Nephron progenitor cell (in vitro differentiated cells): ENCODE measurements around the gene MACIR.
"Not testable (repeated sequence)": the region's sequence is repeated elsewhere in the genome, so short reads cannot be mapped to it uniquely, and the experiment has no call there.

ENCODE experiments used
- DNase-seq: peaks from one replicate; pipeline ENCODE4 v3.0.0; 2021
- H3K27ac Mint-ChIP-seq: 2 replicates; pipeline ENCODE4 v1.8.0; 2021; ENCODE audit warnings: mild to moderate bottlenecking, moderate library complexity, mixed read lengths
- H3K27me3 Mint-ChIP-seq: 2 replicates; pipeline ENCODE4 v1.8.0; 2021; ENCODE audit warnings: mild to moderate bottlenecking, low read depth, mixed read lengths; ENCODE audit not compliant: poor library complexity
- H3K36me3 Mint-ChIP-seq: 2 replicates; pipeline ENCODE4 v1.8.0; 2021; ENCODE audit warnings: low read depth, mixed read lengths
- H3K4me1 Mint-ChIP-seq: 2 replicates; pipeline ENCODE4 v1.8.0; 2021; ENCODE audit warnings: mixed read lengths
- H3K4me3 Mint-ChIP-seq: 2 replicates; pipeline ENCODE4 v1.8.0; 2021; ENCODE audit warnings: mild to moderate bottlenecking, moderate library complexity, mixed read lengths
- H3K9me3 Mint-ChIP-seq: 2 replicates; pipeline ENCODE4 v1.8.0; 2021; ENCODE audit warnings: mild to moderate bottlenecking, moderate library complexity, mixed read lengths
- TF ChIP-seq, protein P1 (sequence below): fragments of 200-600 bp; sonication (generic); IDR thresholded peaks from 2 replicates; pipeline ENCODE4 v1.5.0; 2021; ENCODE audit warnings: antibody characterized with exemption

MACIR gene

GRCh38 chr5:103216697-103217096 is 41.9 kb upstream of the MACIR start:
- TF ChIP-seq, protein P1, sequence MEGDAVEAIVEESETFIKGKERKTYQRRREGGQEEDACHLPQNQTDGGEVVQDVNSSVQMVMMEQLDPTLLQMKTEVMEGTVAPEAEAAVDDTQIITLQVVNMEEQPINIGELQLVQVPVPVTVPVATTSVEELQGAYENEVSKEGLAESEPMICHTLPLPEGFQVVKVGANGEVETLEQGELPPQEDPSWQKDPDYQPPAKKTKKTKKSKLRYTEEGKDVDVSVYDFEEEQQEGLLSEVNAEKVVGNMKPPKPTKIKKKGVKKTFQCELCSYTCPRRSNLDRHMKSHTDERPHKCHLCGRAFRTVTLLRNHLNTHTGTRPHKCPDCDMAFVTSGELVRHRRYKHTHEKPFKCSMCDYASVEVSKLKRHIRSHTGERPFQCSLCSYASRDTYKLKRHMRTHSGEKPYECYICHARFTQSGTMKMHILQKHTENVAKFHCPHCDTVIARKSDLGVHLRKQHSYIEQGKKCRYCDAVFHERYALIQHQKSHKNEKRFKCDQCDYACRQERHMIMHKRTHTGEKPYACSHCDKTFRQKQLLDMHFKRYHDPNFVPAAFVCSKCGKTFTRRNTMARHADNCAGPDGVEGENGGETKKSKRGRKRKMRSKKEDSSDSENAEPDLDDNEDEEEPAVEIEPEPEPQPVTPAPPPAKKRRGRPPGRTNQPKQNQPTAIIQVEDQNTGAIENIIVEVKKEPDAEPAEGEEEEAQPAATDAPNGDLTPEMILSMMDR, result no peak
- no peak overlapping the region for H3K4me3 Mint-ChIP-seq
- no peak for DNase-seq
- no peak overlapping the region for H3K27ac Mint-ChIP-seq
- H3K9me3 Mint-ChIP-seq, result peaks cover 19% of the 10 kb centered on the region
- no peaks in the 10 kb centered on the region for H3K27me3 Mint-ChIP-seq
- peaks cover 44% of the 10 kb centered on the region for H3K4me1 Mint-ChIP-seq
- peaks cover 6% of the 10 kb centered on the region for H3K36me3 Mint-ChIP-seq

GRCh38 chr5:103217101-103217500 is 41.5 kb upstream of the MACIR start:
- H3K9me3 Mint-ChIP-seq, result peaks cover 19% of the 10 kb centered on the region
- no peak overlapping the region for H3K4me3 Mint-ChIP-seq
- H3K36me3 Mint-ChIP-seq, result peaks cover 6% of the 10 kb centered on the region
- no peak for DNase-seq
- H3K4me1 Mint-ChIP-seq, result peaks cover 40% of the 10 kb centered on the region
- H3K27ac Mint-ChIP-seq, result no peak overlapping the region
- TF ChIP-seq, protein P1, result no peak
- H3K27me3 Mint-ChIP-seq, result no peaks in the 10 kb centered on the region

GRCh38 chr5:103218164-103218563 is 40.4 kb upstream of the MACIR start:
- Mint-ChIP-seq H3K4me1 (peaks cover 34% of the 10 kb centered on the region), H3K9me3 (peaks cover 19% of the 10 kb centered on the region)

DNA sequence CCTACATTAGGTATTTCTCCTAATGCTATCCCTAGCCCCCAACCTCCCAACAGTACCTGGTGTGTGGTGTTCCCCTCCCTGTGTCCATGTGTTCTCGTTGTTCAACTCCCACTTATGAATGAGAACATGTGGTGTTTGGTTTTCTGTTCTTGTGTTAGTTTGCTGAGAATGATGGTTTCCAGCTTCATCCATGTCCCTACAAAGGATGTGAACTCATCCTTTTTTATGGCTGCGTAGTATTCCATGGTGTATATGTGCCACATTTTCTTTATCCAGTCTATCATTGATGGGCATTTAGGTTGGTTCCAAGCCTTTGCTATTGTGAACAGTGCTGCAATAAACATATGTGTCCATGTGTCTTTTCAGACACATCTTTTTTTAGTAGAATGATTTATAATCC is 39.5 kb upstream of the MACIR start:
- not testable (repeated sequence) for H3K36me3 Mint-ChIP-seq, H3K27me3 Mint-ChIP-seq, DNase-seq, H3K4me3 Mint-ChIP-seq, H3K27ac Mint-ChIP-seq
- Mint-ChIP-seq H3K4me1 (peaks cover 31% of the 10 kb centered on the region), H3K9me3 (peaks cover 19% of the 10 kb centered on the region)

More at GRCh38 chr5:103218164-103218563, 40.4 kb upstream of the MACIR start:
- DNase-seq, result no peak
- H3K27ac Mint-ChIP-seq, result no peak overlapping the region
- no peak overlapping the region for H3K4me3 Mint-ChIP-seq
- TF ChIP-seq, protein P1, result no peak
- H3K27me3 Mint-ChIP-seq, result no peaks in the 10 kb centered on the region
- peaks cover 6% of the 10 kb centered on the region for H3K36me3 Mint-ChIP-seq

- no peak for DNase-seq
- H3K9me3 Mint-ChIP-seq, result peaks cover 14% of the 10 kb centered on the region
- H3K4me3 Mint-ChIP-seq, result no peak overlapping the region
These were observed 35.3 kb upstream of the MACIR start for GRCh38 chr5:103223031-103223955.

More at GRCh38 chr5:103223031-103223955, 35.3 kb upstream of the MACIR start:
- Mint-ChIP-seq H3K36me3 (peaks cover 6% of the 10 kb centered on the region), H3K27ac (peak overlapping the region; percentile 80), H3K4me1 (peaks cover 9% of the 10 kb centered on the region), H3K27me3 (no peaks in the 10 kb centered on the region)
- TF ChIP-seq, protein P1, result no peak
